RPMI8226 (cell line): Measurements from ENCODE around the gene ETF1.
"Not testable (repeated sequence)": the region's sequence is repeated elsewhere in the genome, so short reads cannot be mapped to it uniquely, and the experiment has no call there.

Source experiments
- DNase-seq: peaks from one replicate; pipeline ENCODE4 v3.0.0-alpha.2; 2015

ETF1 gene

DNA sequence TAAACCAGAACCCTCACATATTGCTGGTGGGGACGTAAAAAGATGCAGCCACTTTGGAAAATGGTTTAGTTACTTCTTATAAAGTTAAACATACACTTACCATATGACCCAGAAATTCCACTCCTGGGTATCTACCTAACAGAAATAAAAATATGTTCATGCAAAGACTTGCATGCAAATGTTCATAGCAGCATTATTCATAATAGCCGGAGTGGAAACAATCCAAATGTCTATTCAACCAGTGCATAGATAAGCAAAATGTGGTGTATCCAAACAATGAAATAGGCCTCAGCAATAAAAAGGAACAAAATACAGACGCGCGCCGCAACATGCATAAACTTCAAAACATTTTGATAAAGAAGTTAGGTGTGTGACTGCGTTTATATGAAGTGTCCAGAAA is 66.1 kb downstream of the ETF1 start:
- DNase-seq = no peak

GRCh38 chr5:138473151-138473550 is 69.9 kb downstream of the ETF1 start:
- not testable (repeated sequence) for DNase-seq

DNA sequence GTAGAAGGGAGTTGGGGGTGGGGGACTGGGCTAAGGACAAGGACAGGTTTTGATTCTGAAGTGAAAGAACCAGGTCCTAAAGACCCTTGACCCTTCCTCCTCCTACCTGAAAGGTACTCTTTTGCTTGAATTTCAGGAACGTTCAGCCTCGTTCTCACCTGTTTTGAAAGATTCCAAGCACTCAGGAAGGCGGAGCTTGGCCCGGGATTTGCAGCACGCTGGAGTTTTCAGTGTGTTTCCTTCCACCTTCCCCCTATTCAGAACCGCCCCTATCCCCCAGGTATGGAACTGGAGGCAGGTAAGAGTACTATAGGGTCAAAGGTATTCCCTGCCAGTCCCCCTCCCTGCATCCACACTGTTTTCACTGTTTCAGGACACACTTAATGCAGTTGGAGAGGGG is 70.7 kb downstream of the ETF1 start:
- DNase-seq = no peak

GRCh38 chr5:138471052-138471361 is 72.0 kb downstream of the ETF1 start:
- no peak for DNase-seq

DNA sequence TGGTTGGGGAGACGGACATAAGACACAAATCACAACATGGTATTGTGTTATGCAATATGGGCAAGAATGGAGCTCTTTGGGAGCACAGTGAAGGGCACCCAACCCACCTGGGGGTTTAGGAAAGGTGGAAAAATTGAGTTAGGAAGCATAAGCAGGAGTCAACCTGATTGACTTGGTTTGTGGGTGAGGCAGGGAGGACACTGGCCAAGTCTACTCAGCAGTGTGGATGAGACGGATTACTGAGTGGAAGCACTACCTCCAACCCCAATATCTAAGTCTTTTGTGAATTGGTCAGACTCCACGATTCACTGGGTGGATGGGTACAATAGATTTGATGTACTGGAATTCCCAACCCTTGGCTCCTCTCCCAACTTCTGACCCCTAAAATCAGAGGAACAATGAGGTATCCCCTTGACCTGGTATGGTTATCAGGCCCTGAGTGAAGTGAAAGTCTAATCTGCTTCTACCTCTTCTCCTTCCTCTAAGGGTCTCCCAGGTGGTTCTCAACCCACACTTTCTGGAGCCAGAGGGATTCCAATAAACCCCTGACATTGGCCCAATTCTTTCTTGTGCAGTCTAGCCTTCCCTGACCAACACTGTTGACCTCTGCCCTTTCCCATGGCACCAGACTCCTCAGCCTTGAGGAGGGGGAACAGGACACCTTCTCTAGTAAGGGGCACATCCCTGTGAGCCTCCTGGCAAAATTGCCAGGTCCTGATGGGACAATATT is 72.5 kb downstream of the ETF1 start:
- no peak for DNase-seq

GRCh38 chr5:138469540-138470321 is 73.3 kb downstream of the ETF1 start:
- DNase-seq = no peak

GRCh38 chr5:138468966-138469539 is 74.0 kb downstream of the ETF1 start:
- DNase-seq = no peak

- no peak for DNase-seq
Observed at GRCh38 chr5:138468133-138468965, 74.7 kb downstream of the ETF1 start.

GRCh38 chr5:138467711-138468132 is 75.3 kb downstream of the ETF1 start:
- DNase-seq = no peak

DNA sequence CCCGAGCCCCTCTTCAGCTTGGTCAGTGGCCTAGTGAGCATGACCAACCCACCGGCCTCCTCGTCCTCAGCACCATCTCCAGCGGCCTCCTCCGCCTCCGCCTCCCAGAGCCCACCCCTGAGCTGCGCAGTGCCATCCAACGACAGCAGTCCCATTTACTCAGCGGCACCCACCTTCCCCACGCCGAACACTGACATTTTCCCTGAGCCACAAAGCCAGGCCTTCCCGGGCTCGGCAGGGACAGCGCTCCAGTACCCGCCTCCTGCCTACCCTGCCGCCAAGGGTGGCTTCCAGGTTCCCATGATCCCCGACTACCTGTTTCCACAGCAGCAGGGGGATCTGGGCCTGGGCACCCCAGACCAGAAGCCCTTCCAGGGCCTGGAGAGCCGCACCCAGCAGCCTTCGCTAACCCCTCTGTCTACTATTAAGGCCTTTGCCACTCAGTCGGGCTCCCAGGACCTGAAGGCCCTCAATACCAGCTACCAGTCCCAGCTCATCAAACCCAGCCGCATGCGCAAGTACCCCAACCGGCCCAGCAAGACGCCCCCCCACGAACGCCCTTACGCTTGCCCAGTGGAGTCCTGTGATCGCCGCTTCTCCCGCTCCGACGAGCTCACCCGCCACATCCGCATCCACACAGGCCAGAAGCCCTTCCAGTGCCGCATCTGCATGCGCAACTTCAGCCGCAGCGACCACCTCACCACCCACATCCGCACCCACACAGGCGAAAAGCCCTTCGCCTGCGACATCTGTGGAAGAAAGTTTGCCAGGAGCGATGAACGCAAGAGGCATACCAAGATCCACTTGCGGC is 75.9 kb downstream of the ETF1 start:
- no peak for DNase-seq

- no peak for DNase-seq
Observed at GRCh38 chr5:138466125-138466899, 76.7 kb downstream of the ETF1 start.

DNA sequence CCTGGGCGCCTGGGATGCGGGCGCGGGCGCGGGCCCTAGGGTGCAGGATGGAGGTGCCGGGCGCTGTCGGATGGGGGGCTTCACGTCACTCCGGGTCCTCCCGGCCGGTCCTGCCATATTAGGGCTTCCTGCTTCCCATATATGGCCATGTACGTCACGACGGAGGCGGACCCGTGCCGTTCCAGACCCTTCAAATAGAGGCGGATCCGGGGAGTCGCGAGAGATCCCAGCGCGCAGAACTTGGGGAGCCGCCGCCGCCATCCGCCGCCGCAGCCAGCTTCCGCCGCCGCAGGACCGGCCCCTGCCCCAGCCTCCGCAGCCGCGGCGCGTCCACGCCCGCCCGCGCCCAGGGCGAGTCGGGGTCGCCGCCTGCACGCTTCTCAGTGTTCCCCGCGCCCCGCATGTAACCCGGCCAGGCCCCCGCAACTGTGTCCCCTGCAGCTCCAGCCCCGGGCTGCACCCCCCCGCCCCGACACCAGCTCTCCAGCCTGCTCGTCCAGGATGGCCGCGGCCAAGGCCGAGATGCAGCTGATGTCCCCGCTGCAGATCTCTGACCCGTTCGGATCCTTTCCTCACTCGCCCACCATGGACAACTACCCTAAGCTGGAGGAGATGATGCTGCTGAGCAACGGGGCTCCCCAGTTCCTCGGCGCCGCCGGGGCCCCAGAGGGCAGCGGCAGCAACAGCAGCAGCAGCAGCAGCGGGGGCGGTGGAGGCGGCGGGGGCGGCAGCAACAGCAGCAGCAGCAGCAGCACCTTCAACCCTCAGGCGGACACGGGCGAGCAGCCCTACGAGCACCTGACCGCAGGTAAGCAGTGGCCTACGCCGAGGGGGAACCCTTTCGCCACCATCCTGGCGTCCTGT is 77.5 kb downstream of the ETF1 start, which contains the start of gene EGR1:
EGR1 (plus strand) TSS at position 219 of the 864 bp plus-strand sequence; CDS start at position 502, 283 bp downstream.
- DNase-seq = peak; percentile 90

DNA sequence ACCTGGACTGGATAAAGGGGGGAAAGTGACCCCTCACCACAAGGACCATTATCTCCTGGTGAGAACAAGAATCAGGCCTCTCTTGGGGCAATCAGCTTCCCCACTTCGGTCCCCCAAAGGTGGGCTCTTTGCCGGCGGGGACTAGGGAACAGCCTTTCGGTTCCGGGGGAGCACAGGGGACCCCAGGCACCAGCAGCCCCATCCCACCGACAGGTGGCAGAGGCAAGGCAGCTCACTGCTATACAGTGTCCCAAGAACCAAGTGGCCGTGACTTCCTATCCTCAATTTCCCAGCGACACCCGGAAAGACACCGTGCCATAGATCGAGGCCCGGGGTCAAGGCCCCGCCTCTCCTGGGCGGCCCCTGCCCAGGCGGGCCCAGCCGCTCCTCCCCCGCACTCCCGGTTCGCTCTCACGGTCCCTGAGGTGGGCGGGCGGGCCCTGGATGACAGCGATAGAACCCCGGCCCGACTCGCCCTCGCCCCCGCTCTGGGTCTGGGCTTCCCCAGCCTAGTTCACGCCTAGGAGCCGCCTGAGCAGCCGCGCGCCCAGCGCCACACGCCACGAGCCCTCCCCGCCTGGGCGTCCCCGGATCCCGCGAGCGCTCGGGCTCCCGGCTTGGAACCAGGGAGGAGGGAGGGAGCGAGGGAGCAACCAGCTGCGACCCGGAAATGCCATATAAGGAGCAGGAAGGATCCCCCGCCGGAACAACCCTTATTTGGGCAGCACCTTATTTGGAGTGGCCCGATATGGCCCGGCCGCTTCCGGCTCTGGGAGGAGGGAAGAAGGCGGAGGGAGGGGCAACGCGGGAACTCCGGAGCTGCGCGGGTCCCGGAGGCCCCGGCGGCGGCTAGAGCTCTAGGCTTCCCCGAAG is 78.4 kb downstream of the ETF1 start:
- DNase-seq = peak; percentile 98

- DNase-seq = peak; percentile 97
Observed at GRCh38 chr5:138464008-138464387, 79.0 kb downstream of the ETF1 start.

DNA sequence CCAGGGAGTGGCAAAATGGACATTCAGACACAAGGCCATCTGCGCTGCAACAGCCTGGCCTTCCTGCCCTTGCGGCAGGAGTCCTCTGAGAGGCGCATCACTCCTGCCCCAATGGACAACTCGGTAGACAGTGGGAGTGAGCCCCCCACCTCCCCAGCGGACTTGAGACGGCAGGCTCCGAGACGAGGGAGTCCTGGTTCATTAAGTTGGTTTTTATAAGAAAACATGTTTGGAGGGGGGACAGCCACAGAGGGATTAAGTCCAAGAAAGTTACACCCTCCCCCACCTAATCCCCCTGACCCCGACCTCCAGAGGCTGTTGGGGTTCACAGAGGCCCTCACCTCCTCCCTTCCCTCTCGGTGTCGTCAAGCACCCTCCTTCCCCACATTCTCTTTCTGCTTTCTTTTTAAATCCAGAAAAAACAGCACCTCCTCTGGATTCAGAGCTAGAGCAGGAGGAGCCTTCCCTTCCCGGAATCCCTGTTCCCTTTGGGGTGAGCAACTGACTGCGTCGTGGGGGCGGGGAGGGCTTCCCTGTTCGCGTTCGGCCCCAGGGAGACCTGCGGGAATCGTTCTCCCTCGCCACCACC is 79.5 kb downstream of the ETF1 start:
- no peak for DNase-seq

DNA sequence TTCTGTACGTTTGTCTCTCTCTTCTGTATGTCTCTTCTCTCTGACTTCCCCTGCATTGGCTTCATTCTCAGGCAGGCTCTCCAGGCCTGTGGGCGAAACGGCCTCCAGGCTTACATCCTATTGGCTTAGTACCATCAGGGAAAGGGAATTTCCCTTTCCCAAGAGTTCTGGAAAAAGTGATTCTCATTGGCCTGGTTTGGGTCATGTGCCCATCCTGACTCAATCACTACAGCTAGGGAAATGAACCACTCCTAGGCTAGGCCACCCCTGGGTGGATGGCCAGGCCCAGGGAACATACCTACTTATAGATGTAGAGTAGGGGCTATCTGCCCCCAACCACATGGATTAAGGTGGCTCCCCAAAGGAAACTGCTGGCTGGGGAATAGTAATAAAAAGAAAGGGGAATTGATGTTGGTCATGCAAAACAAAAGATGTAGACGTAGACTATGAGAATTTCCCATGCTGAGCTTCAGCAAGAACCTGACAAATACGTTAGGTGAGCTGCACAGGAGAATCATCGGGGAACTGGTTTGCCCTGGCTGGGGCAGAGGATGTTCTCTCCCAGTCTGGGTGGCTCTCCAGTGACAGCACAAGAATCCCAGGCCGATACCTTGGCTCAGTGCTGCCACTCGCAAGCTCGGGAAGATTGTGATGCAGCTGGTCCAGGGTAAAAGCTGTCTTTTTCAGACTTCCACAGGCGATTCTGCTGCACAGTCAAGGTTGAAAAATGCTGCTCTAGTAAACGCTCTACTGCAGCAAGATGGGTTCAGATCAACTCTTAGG is 81.5 kb downstream of the ETF1 start:
- no peak for DNase-seq

GRCh38 chr5:138460032-138460693 is 82.9 kb downstream of the ETF1 start:
- no peak for DNase-seq
